GM10248 (cell line): ENCODE results near the gene ACTC1.
"Not testable (repeated sequence)": the region's sequence is repeated elsewhere in the genome, so short reads cannot be mapped to it uniquely, and the experiment has no call there.

Source experiments
- CTCF ChIA-PET: fragments of 300-600 bp; sonication (Branson Sonifier 250); formaldehyde crosslinking; extraction: SDS; loops from one replicate; lab custom pipeline; 2021; ENCODE audit warnings: antibody characterized with exemption; lab: Yijun Ruan, JAX
- POLR2A ChIA-PET: fragments of 350-650 bp; sonication (Branson Sonifier 250); formaldehyde crosslinking; extraction: SDS; loops from one replicate; lab custom pipeline; 2020; ENCODE audit warnings: antibody characterized with exemption; lab: Yijun Ruan, JAX
- DNase-seq: peaks from one replicate; pipeline ENCODE4 v3.0.0; 2012; ENCODE audit errors: extremely low spot score
- TF ChIP-seq, protein P1 (sequence below): IDR thresholded peaks from 2 replicates; pipeline ENCODE4 v1.5.1; 2012; ENCODE audit warnings: mild to moderate bottlenecking, low read depth; ENCODE audit errors: extremely low read depth, missing control alignments, control extremely low read depth

The ACTC1 gene

DNA sequence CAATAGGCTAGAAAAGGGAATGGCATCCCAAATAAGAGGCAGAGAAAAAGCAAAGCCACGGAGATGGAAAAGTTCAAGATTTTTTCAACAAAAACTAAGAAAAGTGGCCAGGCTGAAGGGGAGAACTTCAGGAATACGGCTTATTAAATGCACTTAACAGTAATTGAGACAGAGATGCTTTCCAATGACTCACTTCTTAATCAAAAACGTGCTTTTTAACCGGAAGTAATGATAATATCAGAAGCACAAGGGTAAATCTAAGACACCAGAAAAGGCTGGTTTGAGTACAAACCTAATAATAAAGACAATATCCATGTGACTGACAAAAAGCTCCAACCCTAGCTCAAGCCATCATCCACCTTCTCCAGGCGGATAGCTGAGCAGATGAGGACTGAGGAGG is 24.8 kb upstream of the ACTC1 start:
- no peak for DNase-seq
- ChIA-PET CTCF (interaction anchor here (0.8 to 1.3 kb wide), 2 partner anchors 9 to 37 kb away, joined by 3 read pairs; no protein-coding TSS in a partner anchor), POLR2A (no interaction called here)
- TF ChIP-seq, protein P1, sequence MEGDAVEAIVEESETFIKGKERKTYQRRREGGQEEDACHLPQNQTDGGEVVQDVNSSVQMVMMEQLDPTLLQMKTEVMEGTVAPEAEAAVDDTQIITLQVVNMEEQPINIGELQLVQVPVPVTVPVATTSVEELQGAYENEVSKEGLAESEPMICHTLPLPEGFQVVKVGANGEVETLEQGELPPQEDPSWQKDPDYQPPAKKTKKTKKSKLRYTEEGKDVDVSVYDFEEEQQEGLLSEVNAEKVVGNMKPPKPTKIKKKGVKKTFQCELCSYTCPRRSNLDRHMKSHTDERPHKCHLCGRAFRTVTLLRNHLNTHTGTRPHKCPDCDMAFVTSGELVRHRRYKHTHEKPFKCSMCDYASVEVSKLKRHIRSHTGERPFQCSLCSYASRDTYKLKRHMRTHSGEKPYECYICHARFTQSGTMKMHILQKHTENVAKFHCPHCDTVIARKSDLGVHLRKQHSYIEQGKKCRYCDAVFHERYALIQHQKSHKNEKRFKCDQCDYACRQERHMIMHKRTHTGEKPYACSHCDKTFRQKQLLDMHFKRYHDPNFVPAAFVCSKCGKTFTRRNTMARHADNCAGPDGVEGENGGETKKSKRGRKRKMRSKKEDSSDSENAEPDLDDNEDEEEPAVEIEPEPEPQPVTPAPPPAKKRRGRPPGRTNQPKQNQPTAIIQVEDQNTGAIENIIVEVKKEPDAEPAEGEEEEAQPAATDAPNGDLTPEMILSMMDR: no peak

DNA sequence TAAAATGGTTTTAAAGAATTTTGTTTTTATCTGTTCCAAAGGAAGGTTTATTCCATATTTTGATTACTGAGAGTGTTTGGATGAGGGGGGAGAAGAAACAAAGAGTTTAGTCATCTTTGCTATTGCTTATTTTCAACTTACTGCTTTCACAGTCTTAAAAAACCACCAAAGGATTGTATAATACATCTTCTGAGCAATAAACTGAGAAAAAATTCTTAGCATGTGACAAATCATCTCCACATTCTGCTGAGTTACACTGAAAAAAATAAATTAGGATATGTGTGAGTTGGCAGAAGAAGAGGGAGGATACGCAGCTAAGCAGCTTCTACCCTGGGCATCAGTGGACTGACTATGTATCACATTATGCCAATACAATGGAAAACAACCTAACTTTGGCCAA is 23.2 kb upstream of the ACTC1 start:
- no peak for DNase-seq
- ChIA-PET CTCF (no interaction called here), POLR2A (no interaction called here)
- TF ChIP-seq, protein P1: no peak

DNA sequence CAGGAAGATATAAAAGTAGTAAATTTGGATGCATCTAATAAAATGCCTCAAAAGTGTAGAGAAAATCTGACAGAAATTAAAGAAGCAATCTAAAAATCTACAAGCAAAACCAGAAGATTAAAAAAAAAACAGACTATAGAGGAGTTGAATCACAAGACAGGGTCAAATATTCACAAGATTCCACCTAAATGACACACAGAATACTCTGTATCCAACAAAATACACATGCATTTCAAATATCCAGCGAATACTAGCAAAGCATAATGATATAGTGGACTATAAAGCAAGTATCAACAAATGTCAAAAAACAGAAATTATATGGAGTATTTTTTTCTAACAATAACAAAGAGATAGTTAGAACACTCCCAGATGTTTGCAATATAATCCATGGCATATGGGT is 20.5 kb upstream of the ACTC1 start:
- ChIA-PET POLR2A (no interaction called here), CTCF (interaction anchor here (1.1 to 1.3 kb wide), 2 partner anchors 33 to 193 kb away, joined by 3 read pairs; no protein-coding TSS in a partner anchor)
- TF ChIP-seq, protein P1: no peak
- no peak for DNase-seq

DNA sequence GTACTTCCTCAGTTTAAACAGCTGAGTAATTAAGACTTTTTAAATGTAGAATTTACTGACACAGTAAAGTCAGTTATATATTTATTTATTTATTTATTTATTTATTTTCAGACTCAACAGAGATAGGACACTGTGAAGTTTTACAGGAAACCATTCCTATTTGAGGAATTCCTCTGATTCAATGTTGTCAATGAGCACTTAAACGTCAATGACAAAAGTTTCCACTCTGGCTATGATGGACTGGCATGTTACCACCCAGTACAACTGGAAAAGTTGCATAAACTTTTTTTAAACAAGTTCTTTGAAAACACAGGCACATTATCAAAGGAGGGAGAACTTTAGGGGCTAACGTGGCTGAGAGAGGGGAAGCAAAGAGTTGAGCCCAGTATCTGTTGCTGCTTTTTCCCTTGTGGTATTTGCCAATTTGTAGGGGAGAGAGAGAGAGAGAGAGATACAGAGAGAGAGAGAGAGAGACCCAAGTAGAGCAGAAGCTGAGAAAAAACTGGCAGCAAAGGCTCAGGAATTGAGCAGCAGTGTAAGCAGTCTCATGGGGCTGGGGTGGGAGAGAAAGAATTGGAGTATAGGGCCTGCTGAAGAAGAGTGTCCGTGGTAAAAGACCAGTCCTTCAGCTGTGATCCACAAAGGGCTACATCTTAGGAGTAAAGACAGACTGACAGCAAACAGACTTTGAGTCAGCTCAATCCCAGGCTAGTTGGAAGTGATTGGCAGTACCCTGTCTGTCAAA is 18.3 kb upstream of the ACTC1 start:
- ChIA-PET CTCF (no interaction called here), POLR2A (no interaction called here)
- TF ChIP-seq, protein P1: no peak
- DNase-seq: no peak

DNA sequence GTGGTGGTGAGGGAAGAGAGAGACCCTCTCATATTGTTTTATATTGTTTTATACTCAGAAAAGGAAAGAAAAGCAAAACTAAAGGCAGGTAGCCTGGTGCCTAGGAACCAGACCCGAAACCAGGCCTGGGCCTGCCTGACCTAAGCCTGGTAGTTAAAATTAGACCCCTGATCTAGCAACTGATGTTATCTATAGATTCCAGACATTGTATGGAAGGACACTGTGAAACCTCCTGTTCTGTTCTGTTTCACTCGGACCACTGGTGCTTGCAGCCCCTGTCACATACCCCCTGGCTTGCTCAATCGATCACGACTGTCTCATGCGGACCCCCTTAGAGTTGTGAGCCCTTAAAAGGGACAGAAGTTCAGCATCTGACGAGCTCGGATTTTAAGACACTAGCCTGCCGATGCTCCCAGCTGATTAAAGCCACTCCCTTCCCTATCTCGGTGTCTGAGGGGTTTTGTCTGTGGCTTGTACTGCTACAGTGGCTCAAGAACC is 17.6 kb upstream of the ACTC1 start:
- POLR2A ChIA-PET, DNase-seq: not testable (repeated sequence)
- CTCF ChIA-PET: interaction anchor here (0.9 kb wide), 1 partner anchor 10 kb away, joined by 3 read pairs; no protein-coding TSS in a partner anchor

DNA sequence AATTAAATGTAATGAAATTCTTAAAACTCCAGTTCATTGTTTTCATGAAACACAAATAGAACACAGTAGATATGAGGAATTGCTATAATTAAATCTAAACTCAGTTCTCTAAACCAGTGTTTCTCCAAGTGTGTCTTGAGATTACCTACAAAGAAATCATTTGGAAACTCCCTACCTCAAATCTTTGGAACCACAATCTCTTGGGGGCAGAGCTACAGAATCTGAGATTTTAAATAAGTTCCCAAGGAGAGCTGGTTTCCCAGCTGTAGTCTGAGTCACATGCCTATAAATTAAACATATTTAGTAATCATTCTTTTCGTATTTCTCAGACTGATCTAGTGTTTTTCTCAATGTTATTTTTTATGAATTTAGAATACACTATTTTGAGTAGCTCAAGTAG is 17.0 kb upstream of the ACTC1 start:
- TF ChIP-seq, protein P1: no peak
- ChIA-PET POLR2A (no interaction called here), CTCF (interaction anchor here (0.9 kb wide), 1 partner anchor 10 kb away, joined by 3 read pairs; no protein-coding TSS in a partner anchor)
- DNase-seq: no peak

DNA sequence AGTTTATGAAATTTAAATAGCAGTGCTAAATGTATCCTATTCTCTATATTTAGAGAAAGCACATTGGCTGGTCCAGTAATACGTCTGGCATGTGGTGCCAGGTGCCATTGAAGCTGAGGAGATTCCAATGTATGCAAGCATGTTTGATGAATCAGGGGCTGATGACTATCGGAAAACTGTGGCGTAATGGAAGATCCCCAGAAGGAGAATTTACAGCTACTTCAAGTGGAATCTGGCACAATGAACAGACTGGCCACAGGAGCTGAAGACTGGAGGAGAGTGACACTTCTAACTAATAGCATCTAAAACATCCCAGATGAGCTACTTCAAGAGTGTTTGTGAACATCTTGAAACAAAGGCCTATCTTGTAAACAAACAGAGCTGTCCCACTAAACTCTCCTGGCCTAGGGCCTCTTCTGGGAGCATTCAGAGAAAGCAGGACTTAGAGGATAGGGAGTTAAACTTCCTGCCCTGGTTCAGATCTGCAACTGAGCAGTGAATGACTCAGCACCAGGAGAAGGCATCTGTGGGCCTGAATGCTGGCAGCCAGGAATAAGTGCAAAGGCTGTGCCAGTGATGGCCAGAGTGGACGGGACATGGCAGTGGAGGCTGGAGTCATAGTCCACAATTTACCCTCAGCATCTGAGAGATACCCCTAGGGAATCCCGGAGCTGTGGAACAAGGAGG is 15.2 kb upstream of the ACTC1 start:
- TF ChIP-seq, protein P1: no peak
- ChIA-PET CTCF (interaction anchor here (1.2 to 1.4 kb wide), 2 partner anchors 9 to 10 kb away, joined by 3 read pairs; no protein-coding TSS in a partner anchor), POLR2A (no interaction called here)
- no peak for DNase-seq
